Urinary bladder (tissue), 4 donors: ENCODE data around the gene RAB8A. TPM values are rescaled to one million over a fixed set of nuclear protein-coding genes. Genes with fewer than 3 reads are reported as not detected.
"Not testable (repeated sequence)": the region's sequence is repeated elsewhere in the genome, so short reads cannot be mapped to it uniquely, and the experiment has no call there.

Source experiments
- DNase-seq: peaks from one replicate; pipeline ENCODE4 v3.0.0-alpha.2; 2015; ENCODE audit errors: extremely low spot score
- H3K27ac ChIP-seq: one replicate; pipeline ENCODE4 v1.5.1; 2013; ENCODE audit warnings: low read depth, mild to moderate bottlenecking, moderate library complexity
- H3K36me3 ChIP-seq: one replicate; pipeline ENCODE4 v1.6.1; 2013; ENCODE audit warnings: mild to moderate bottlenecking, moderate library complexity; ENCODE audit not compliant: insufficient read depth
- H3K4me1 ChIP-seq: one replicate; pipeline ENCODE4 v1.6.1; 2013; ENCODE audit warnings: mild to moderate bottlenecking, moderate library complexity; ENCODE audit not compliant: insufficient read depth
- H3K4me3 ChIP-seq: one replicate; pipeline ENCODE4 v1.5.1; 2013; ENCODE audit warnings: low read depth, low read length
- WGBS: extraction: QIAGEN DNeasy Blood & Tissue Kit; methylation state at CpG from one replicate; pipeline ENCODE4 v1.1.7; 2013; 5-methylcytosine and 5-hydroxymethylcytosine counted together
- polyA plus RNA-seq: library from polyadenylated mRNA; stranded (reverse); fragments of 200-250 nt; gene quantifications from one replicate; pipeline ENCODE4 v1.2.3, GENCODE V29; 2013
- total RNA-seq: library from RNA; depleted of rRNA; stranded (reverse); fragments of >200 nt; gene quantifications from one replicate; pipeline ENCODE4 v1.2.3, GENCODE V29; 2014
- donor health status: healthy with polysubstance abuse.
- donor health status: healthy.

The RAB8A gene
- total and polyA plus RNA-seq, 2 donors = 43.6 to 69.5 TPM

DNA sequence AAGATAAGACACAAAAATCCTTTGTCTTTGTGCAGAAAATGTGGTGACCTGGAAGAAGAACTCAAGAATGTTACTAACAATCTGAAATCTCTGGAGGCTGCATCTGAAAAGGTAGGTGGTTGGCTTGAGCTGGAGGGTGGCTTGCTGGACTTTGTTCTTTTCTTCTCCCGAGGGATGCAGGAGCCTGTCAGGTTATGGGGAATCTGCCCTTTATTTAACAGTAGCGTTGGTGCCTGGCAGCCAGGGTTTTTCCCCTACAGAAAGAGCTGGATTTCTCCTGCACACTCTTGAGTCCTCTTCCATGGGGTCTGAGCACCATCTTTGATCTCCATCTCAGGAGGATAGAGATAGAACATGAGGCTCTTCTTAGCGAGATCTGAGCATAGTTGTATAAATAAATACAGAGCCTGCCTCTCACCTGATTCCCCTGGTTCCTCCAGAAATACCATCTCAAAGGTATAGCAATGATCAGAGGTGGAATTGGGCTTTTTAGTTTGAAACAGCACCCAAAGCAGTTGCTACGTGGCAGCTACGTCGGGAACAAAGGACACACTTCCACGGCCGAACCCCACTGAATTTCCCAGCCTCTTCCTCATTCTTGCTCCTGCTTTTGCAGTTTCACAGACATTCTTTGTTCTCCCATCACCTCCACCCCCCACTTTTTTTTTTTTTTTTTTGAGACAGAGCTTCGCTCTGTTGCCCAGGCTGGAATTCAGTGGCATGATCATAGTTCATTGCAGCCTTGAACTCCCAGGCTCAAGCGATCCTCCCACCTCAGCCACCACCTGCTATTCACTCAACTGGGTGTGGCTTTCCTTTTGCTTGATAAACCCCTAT is 22.5 kb upstream of the RAB8A start:
- Histone ChIP-seq H3K4me1 (no peaks in the 10 kb centered on the region), H3K36me3 (peaks cover 12% of the 10 kb centered on the region), H3K4me3 (no peak overlapping the region), H3K27ac (no peak overlapping the region)
- 55% methylated on average over 10 of the region's 10 CpGs for WGBS
- DNase-seq = no peak

DNA sequence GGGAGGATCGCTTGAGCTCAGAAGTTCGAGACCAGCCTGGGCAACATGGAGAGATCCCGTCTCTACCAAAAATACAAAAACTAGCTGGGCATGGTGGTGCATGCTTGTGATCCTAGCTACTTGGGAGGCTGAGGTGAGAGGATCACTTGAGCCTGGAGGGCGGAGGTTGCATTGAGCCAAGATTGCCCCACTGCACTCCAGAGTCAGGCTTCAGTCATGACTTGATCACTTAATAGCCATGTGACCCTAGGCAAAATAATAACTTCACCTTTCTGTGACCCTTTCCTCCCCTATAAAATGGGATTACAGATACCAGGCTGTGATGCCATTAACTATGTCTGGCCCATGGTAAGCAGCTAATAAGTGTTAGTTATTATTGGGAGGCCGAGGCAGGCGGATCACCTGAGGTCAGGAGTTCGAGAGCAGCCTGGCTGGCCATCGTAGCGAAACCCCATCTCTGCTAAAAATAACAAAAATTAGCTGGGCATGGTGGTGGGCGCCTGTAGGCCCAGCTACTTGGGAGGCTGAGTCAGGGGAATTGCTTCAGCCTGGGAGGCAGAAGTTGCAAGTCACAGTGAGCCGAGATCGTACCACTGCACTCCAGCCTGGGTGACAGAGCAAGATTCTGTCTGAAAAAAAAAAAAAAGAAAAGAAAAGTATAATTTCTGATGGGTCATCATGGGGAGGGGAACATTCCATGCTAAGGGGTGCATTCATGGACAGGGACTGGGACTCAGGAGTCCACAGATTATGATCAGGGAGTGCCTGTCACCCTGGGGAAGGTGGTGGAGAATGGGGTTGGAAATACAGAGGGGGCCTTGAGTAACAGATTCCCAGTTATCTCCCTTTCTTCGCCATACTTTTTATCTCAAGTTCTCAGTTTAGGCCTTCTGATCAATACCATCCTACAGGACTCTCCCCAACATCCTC is 19.9 kb upstream of the RAB8A start:
- Histone ChIP-seq H3K36me3 (peaks cover 8% of the 10 kb centered on the region), H3K4me3 (no peak overlapping the region), H3K27ac (no peak overlapping the region), H3K4me1 (no peaks in the 10 kb centered on the region)
- WGBS = 93% methylated on average over 13 of the region's 13 CpGs
- DNase-seq = no peak

DNA sequence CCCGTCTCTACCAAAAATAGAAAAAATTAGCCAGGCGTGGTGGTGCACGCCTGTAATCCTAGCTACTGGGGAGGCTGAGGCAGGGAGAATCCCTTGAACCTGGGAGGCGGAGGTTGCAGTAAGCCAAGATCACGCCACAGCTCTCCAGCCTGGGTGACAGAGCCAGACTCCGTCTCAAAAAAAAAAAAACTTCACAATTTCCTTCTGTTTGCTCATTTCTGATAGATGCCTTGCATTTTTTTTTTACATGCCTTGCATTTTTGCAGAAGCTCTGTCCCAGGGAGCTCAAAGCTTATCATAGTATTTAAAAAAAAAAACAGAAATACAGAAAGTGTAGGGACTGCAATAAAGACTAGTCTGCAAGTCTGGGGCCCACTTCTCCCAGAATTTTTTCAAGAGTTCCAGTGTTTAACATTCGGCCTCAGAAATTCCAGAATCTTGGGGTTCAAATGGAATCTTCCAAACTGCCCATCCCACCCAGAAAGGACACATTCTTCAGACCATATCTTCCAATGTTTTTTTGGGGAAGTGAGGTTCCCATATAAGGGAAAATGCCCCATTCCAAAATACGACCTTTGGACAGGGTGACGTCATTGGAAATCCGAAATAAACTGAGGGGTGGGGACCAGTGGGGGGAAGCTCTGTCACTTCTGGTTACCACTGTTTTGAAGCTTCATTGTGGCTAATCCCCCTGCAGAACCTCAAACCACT is 17.2 kb upstream of the RAB8A start:
- H3K4me3 ChIP-seq = no peak overlapping the region
- peak overlapping the region; percentile 38 for H3K27ac ChIP-seq
- WGBS = 60% methylated on average over 10 of the region's 10 CpGs
- H3K36me3 ChIP-seq = peaks cover 2% of the 10 kb centered on the region
- no peaks in the 10 kb centered on the region for H3K4me1 ChIP-seq
- no peak for DNase-seq

DNA sequence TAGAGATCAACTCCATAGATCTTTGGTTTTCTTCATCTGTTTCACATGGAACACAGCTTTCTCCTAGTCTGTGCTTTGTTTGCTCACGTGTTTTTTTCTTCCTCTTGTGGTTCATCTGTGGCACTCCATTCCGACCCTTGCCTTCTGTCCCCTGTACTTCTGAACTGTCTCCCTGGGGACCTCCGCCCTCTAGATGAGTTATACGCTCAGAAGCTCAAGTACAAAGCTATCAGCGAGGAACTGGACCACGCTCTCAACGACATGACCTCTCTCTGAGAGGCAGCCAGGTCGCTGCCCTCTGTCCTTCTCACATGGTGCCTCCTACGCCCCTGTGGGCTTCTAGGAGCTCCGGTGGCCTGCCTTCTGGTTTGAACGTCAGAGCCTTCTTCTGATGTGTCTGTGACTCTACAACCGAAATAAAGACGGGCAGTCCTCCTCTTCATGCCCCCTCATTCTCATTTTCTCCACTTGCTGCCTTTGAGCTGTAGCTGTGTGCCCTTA is 16.6 kb upstream of the RAB8A start:
- Histone ChIP-seq H3K36me3 (peaks cover 2% of the 10 kb centered on the region), H3K27ac (peak overlapping the region; percentile 38)
- DNase-seq = no peak

DNA sequence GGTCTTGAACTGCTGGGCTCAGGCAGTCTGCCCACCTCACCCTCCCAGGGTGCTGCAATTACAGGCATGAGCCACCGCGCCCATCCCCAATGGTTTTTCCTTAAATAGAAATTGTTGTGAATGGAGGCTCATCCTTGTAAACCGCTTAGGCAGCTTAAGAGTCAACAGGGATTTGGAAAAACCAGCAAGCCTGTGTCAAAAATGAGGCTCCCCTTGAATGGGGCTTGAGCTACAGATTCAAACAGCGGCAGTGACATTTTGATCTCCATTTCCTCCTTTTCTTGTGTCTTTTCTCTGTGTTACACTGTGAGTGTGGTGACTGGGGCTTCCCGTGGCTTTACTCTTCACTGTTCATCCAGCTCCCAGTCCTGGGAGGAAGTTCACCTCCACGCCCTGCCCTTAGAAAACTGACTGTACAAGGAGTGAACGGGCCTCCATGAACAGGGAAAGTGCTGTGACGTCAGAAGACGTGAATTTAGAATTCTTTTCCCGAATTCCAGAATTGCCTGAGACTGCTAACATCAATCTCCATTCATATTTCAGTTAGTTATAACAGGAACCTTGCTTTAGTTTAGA is 15.3 kb upstream of the RAB8A start:
- Histone ChIP-seq H3K36me3 (peaks cover 5% of the 10 kb centered on the region), H3K4me1 (no peaks in the 10 kb centered on the region), H3K27ac (peak overlapping the region; percentile 82), H3K4me3 (no peak overlapping the region)
- WGBS = 45% methylated on average over 10 of the region's 10 CpGs
- DNase-seq = no peak

More for the DNA sequence above, 16.6 kb upstream of the RAB8A start:
- H3K4me3 ChIP-seq = no peak overlapping the region
- WGBS = 61% methylated on average over 13 of the region's 13 CpGs
- H3K4me1 ChIP-seq = no peaks in the 10 kb centered on the region

DNA sequence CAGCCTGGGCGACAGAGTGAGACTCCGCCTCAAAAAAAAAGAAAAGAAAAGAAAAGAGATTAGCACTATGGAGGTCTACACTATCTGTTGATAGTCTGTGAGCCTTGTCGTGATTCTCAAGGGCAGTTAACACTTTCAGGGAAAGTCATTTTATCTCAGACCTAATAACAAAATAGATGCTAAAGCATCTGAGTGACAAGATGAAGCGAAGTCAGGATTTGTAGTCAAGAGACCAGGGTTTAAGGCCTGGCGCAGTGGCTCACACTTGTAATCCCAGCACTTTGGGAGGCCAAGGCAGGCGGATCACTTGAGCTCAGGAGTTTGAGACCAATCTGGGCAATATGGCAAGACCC is 13.3 kb upstream of the RAB8A start:
- H3K36me3 ChIP-seq = peaks cover 8% of the 10 kb centered on the region
- no peak overlapping the region for H3K27ac ChIP-seq
- no peak for DNase-seq
- 75% methylated on average over 6 of the region's 6 CpGs for WGBS
- H3K4me1 ChIP-seq = no peaks in the 10 kb centered on the region
- H3K4me3 ChIP-seq = no peak overlapping the region

DNA sequence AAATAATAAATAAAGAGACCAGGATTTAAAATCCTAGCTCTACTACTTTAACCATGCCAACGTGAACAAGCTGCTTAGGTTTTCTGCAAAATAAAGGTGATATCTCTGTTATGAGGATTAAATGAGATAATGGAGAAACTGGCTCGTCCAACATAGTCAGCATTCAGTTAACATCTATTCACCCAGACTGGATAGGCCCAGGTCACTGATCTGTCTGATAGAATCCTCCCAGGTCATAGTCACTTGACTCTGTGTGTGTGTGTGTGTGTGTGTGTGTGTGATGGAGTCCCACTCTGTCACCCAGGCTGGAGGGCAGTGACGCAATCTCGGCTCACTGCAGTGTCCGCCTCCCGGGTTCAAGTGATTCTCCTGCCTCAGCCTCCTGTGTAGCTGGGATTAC is 12.9 kb upstream of the RAB8A start:
- no peak for DNase-seq
- Histone ChIP-seq H3K36me3 (peaks cover 9% of the 10 kb centered on the region), H3K4me1 (no peaks in the 10 kb centered on the region), H3K27ac (peak overlapping the region; percentile 3), H3K4me3 (no peak overlapping the region)
- WGBS = 83% methylated on average over 6 of the region's 6 CpGs

DNA sequence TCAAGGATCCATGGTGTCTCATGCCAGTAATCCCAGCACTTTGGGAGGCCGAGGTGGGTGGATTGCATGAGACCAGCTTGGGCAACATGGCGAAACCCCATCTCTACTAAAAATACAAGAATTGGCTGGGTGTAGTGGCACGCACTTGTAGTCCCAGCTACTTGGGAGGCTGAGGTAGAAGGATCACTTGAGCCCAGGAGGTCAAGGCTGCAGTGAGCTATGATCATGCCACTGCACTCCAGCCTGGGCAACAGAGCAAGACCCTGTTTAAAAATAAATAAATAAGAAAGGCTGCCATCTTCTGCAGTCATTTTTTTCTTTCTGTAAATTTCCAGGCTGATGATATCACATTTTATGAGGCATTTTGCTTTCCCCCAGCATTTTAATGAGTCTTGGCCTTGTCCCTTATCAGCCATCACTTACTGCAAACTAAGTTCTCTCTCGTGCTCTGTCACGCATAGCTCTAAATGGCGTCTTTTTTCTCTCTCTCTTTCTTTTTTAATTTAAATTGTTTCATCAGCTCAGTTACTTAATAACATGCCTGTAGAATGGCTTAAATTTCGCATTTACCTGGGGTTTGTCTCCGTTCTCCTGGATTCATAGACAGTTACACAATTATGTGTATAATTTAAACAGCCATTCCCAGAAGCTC is 12.2 kb upstream of the RAB8A start:
- 55% methylated on average over 8 of the region's 8 CpGs for WGBS
- not testable (repeated sequence) for H3K36me3 ChIP-seq, H3K4me1 ChIP-seq, DNase-seq, H3K4me3 ChIP-seq
- H3K27ac ChIP-seq = peak overlapping the region; percentile 50

DNA sequence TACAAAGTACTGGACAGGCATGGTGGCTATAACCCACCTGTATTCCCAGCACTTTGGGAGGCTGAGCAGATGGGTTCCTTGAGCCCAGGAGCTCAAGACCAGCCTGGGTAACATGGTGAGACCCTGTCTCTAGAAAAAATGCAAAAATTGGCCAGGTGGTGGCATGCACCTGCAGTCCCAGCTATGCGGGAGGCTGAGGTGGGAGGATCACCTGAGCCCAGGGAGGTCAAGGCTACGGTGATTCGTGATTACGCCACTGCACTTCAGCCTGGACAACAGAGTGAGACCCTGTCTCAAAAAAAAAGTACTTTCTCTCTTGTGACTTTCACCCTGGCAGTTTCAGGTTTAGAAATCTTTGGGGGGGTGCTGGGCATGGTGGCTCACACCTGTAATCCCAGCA is 11.2 kb upstream of the RAB8A start:
- no peak for DNase-seq
- WGBS = 94% methylated on average over 4 of the region's 4 CpGs
- Histone ChIP-seq H3K4me3 (no peak overlapping the region), H3K27ac (no peak overlapping the region), H3K36me3 (peaks cover 11% of the 10 kb centered on the region), H3K4me1 (no peaks in the 10 kb centered on the region)

DNA sequence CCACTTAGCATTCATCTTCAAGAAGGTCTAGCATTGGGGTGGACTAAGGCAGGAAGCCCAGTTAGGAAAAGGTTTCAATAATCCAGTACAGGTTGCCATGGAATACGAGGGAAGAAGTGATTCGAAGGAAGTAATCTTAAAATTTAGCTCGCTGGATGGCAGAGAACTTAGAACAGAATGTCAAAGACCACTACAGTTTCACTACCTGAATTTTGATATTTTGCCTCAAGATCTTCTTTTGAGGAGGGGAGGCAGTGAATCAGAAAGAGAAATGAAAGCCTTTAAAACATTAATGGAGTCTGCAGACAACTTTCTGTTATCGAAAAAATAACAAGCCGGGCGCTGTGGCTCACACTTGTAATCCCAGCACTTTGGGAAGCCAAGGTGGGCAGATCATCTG is 7.0 kb upstream of the RAB8A start:
- Histone ChIP-seq H3K4me1 (no peaks in the 10 kb centered on the region), H3K36me3 (peaks cover 11% of the 10 kb centered on the region), H3K4me3 (no peak overlapping the region), H3K27ac (no peak overlapping the region)
- WGBS = 86% methylated on average over 6 of the region's 6 CpGs
- DNase-seq = no peak

DNA sequence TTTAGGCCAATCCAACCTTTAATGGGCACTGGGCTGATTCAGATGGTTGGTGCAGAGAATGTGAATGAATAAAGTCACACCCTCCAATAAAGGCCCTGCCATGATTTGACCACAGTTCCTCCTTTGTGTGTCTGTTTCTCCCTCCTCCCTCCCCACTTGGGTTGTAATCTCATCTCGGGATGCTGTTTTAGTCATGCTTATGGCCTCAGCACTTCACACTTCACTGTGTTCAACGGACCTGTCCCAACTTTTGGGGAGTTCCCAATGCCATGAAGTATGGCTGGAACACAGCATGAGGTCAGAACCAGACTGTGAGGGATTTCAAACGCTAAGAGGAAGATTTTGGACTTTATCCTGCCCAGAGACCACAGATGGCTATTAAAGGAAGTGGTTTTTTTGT is 5.6 kb upstream of the RAB8A start:
- Histone ChIP-seq H3K4me1 (no peaks in the 10 kb centered on the region), H3K36me3 (peaks cover 8% of the 10 kb centered on the region), H3K27ac (no peak overlapping the region), H3K4me3 (no peak overlapping the region)
- DNase-seq = no peak
- 7% methylated on average over 3 of the region's 3 CpGs for WGBS

DNA sequence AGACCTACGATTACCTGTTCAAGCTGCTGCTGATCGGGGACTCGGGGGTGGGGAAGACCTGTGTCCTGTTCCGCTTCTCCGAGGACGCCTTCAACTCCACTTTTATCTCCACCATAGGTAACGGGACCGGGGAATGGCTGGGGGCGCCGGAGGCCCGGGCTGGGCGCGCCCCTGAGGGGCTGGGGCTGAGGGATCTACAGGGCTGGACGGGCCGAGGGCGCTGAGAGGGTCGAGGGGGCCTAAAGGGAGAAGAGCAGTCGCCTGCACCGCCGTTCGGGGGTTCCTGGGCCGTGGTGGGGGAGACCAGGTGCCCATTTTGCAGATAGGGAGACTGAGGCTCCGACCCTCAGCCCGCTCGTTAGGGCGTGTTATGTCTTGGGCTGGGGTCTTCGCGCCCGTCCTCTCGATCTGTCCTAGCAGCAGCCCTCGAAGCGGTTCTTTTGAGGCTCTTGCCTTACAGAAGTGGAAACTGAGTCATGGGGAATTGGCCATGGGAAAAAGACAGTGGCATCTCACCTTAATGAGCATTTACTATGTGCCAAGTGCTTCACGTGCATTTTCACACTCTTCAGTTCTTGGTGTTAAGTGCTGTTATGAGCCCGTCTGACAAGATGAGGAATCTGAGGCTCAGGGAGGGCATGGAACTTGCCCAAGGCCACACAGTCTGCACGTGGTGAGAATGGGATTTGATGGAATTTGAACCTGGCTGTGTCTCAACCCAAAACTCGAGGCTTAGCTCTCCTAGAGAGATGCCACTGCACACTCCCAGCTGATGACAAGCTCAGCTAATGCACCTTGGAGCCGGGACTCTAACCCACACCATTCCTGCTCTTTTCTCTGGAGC is 442 bp downstream of the RAB8A start:
- H3K4me3 ChIP-seq = peak overlapping the region; percentile 63
- no peaks in the 10 kb centered on the region for H3K36me3 ChIP-seq
- H3K4me1 ChIP-seq = no peaks in the 10 kb centered on the region
- peak overlapping the region; percentile 91 for H3K27ac ChIP-seq
- no peak for DNase-seq
- 2% methylated on average over 37 of the region's 37 CpGs for WGBS
